ENCODE data around the gene SCAMP5.

The SCAMP5 gene

GRCh38 chr15:75064846-75065245 lies 69.5 kb downstream of the SCAMP5 start:
- no peak for TF ChIP-seq CTCF (IDR thresholded peaks at IDR 0.05; ENCODE audit: low read length, missing control alignments)
- no peak for DNase-seq (ENCODE audit: low read depth)
- no peak overlapping the region for H3K4me3 ChIP-seq (replicated peaks; ENCODE audit: low read depth, low read length)

GRCh38 chr15:75065467-75065850 lies 70.1 kb downstream of the SCAMP5 start:
- no peak for TF ChIP-seq CTCF (IDR thresholded peaks at IDR 0.05; ENCODE audit: low read length, missing control alignments)
- H3K4me3 ChIP-seq (replicated peaks; ENCODE audit: low read depth, low read length): no peak overlapping the region
- no peak for DNase-seq (ENCODE audit: low read depth)

GRCh38 chr15:75065851-75066509 lies 70.6 kb downstream of the SCAMP5 start:
- no peak for DNase-seq (ENCODE audit: low read depth)
- TF ChIP-seq CTCF (IDR thresholded peaks at IDR 0.05; ENCODE audit: low read length, missing control alignments): no peak

GRCh38 chr15:75067123-75067830 lies 71.9 kb downstream of the SCAMP5 start:
- peak; percentile 41 for DNase-seq (ENCODE audit: low read depth)
- no peak for TF ChIP-seq CTCF (IDR thresholded peaks at IDR 0.05; ENCODE audit: low read length, missing control alignments)
- no peak overlapping the region for H3K4me3 ChIP-seq (replicated peaks; ENCODE audit: low read depth, low read length)

More at GRCh38 chr15:75065851-75066509, 70.6 kb downstream of the SCAMP5 start:
- no peak overlapping the region for H3K4me3 ChIP-seq (replicated peaks; ENCODE audit: low read depth, low read length)

- no peak for TF ChIP-seq CTCF (IDR thresholded peaks at IDR 0.05; ENCODE audit: low read length, missing control alignments)
- no peak for DNase-seq (ENCODE audit: low read depth)
- H3K4me3 ChIP-seq (replicated peaks; ENCODE audit: low read depth, low read length): no peak overlapping the region
Observed at GRCh38 chr15:75068748-75069147, 73.4 kb downstream of the SCAMP5 start.

GRCh38 chr15:75069301-75069925 lies 74.0 kb downstream of the SCAMP5 start:
- no peak for TF ChIP-seq CTCF (IDR thresholded peaks at IDR 0.05; ENCODE audit: low read length, missing control alignments)
- H3K4me3 ChIP-seq (replicated peaks; ENCODE audit: low read depth, low read length): no peak overlapping the region
- DNase-seq (ENCODE audit: low read depth): no peak

Data from fibroblast of pulmonary artery (primary cell).